EH (cell line): Measurements from ENCODE around the gene CCDC86.

Source experiments
- DNase-seq: peaks from one replicate; pipeline ENCODE4 v3.0.0-alpha.2; 2015; ENCODE audit warnings: low read depth

The CCDC86 gene

GRCh38 chr11:60868682-60869450 lies 27.0 kb downstream of the CCDC86 start:
- DNase-seq, result no peak

GRCh38 chr11:60869451-60869825 lies 27.5 kb downstream of the CCDC86 start:
- DNase-seq, result no peak

GRCh38 chr11:60870276-60870675 lies 28.4 kb downstream of the CCDC86 start:
- no peak for DNase-seq

- no peak for DNase-seq
Observed at GRCh38 chr11:60870733-60871377, 28.9 kb downstream of the CCDC86 start.

GRCh38 chr11:60871378-60872061 lies 29.6 kb downstream of the CCDC86 start:
- peak; percentile 74 for DNase-seq

GRCh38 chr11:60872124-60872960 lies 30.4 kb downstream of the CCDC86 start:
- peak; percentile 87 for DNase-seq

GRCh38 chr11:60872961-60873524 lies 31.1 kb downstream of the CCDC86 start:
- DNase-seq, result peak; percentile 97

GRCh38 chr11:60873533-60873932 lies 31.6 kb downstream of the CCDC86 start:
- no peak for DNase-seq

- DNase-seq, result no peak
Observed at GRCh38 chr11:60874421-60875365, 32.8 kb downstream of the CCDC86 start.

GRCh38 chr11:60875366-60876167 lies 33.7 kb downstream of the CCDC86 start:
- DNase-seq, result no peak

- no peak for DNase-seq
Observed at GRCh38 chr11:60876168-60876485, 34.2 kb downstream of the CCDC86 start.

GRCh38 chr11:60878245-60879101 lies 36.6 kb downstream of the CCDC86 start:
- no peak for DNase-seq

GRCh38 chr11:60879104-60879503 lies 37.2 kb downstream of the CCDC86 start:
- no peak for DNase-seq

- no peak for DNase-seq
Observed at GRCh38 chr11:60879971-60880588, 38.2 kb downstream of the CCDC86 start.

- no peak for DNase-seq
Observed at GRCh38 chr11:60880643-60881282, 38.9 kb downstream of the CCDC86 start.

GRCh38 chr11:60887556-60887955 lies 45.6 kb downstream of the CCDC86 start:
- peak; percentile 67 for DNase-seq

GRCh38 chr11:60889869-60890311 lies 48.0 kb downstream of the CCDC86 start:
- no peak for DNase-seq

GRCh38 chr11:60890696-60891095 lies 48.8 kb downstream of the CCDC86 start:
- DNase-seq, result no peak
